Uterus (tissue), 4 donors: Measurements from ENCODE around the gene FBN2. TPM values are rescaled to one million over a fixed set of nuclear protein-coding genes. Genes with fewer than 3 reads are reported as not detected.
"Not testable (repeated sequence)": the region's sequence is repeated elsewhere in the genome, so short reads cannot be mapped to it uniquely, and the experiment has no call there.

Source experiments
- DNase-seq, 2 donors: peaks; one replicate each; pipeline ENCODE4 v3.0.0-alpha.2; 2019 to 2020
- H3K27ac ChIP-seq, 2 donors: fragments of 200-600 bp; sonication (generic); 1 replicate in 1 of 2; 2 replicates in 1 of 2; pipeline ENCODE4 v1.5.1; 2016 to 2018
- H3K27me3 ChIP-seq, 2 donors: fragments of 200-600 bp; sonication (generic); one replicate each; pipeline ENCODE4 v1.5.1; 2018 to 2019; ENCODE audit warnings: control low read depth in 1 of 2
- H3K36me3 ChIP-seq, 2 donors: fragments of 200-600 bp; sonication (generic); one replicate each; pipeline ENCODE4 v1.5.1; 2019; ENCODE audit warnings: control low read depth in 1 of 2
- H3K4me1 ChIP-seq, 2 donors: fragments of 200-600 bp; sonication (generic); one replicate each; pipeline ENCODE4 v1.5.1; 2018 to 2019; ENCODE audit warnings: control low read depth in 1 of 2
- H3K4me3 ChIP-seq, 2 donors: fragments of 200-600 bp; sonication (generic); 1 replicate in 1 of 2; 2 replicates in 1 of 2; pipeline ENCODE4 v1.5.1; 2018 to 2019; ENCODE audit warnings: mild to moderate bottlenecking in 1 of 2
- H3K9me3 ChIP-seq, 2 donors: fragments of 200-600 bp; sonication (generic); one replicate each; pipeline ENCODE4 v1.5.1; 2019; ENCODE audit warnings: control low read depth in 1 of 2
- POLR2A ChIP-seq, 2 donors: fragments of 450-650 bp; IDR thresholded peaks; one replicate each; pipeline ENCODE4 v1.6.1; 2016; ENCODE audit warnings: antibody characterized with exemption in 2 of 2, mild to moderate bottlenecking in 1 of 2, moderate library complexity in 1 of 2
- intact Hi-C: fragments of 100-400 bp; cut with DNase I; formaldehyde crosslinking; loops from one replicate; pipeline ENCODE4 v1.15.1; 2023; ENCODE audit warnings: low total_unique reads
- total RNA-seq, 4 donors: library from RNA; depleted of rRNA in 3 of 4; stranded (reverse); fragments of >200 nt in 3 of 4; gene quantifications; one replicate each; pipeline versions ENCODE4 v1.1.0 to v1.2.4, GENCODE V29; 2014 to 2023
- TF ChIP-seq, protein P1 (sequence below), 4 experiments: fragments of 200-600 bp in 2 of 4; fragments of 450-650 bp in 2 of 4; sonication (generic) in 2 of 4; IDR thresholded peaks; one replicate each; pipeline ENCODE4 v1.5.1; 2016 to 2019; ENCODE audit warnings: antibody characterized with exemption in 4 of 4, mild to moderate bottlenecking in 2 of 4, moderate library complexity in 1 of 4
- donor health status: DM: yes; HTN: yes; CAD: no.

The FBN2 gene
- total RNA-seq, 4 donors from 2014 or later, result 1.0 to 389 (median 2.8) TPM

DNA sequence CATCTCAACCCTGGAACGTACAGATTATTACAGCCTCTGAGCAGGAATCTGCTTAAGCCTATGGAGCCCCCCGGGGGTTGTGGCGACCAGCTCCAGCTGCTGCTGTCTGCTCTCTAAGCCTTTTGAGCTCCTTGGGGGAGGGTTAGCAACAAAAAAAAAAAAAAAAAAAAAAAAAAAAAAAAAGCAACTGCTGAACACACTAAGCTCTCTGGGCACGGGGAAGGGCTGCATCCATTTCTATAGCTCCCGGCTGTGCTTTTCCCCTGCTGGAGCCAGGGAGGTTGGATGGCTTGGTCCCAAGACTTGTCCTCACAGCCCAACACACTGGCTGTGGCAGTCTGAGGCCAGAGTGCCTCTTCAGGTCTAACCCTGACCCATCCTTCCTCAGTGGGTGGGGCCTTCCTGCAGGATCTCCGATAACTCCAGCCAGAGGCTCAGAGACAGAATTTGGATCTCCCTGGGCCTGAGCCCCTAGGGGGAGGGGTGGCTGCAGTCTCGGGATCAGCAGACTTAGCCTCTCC, 82.1 kb downstream of the FBN2 start:
- TF ChIP-seq POLR2A (IDR thresholded peaks at IDR 0.05), result no peak
- TF ChIP-seq, protein P1, sequence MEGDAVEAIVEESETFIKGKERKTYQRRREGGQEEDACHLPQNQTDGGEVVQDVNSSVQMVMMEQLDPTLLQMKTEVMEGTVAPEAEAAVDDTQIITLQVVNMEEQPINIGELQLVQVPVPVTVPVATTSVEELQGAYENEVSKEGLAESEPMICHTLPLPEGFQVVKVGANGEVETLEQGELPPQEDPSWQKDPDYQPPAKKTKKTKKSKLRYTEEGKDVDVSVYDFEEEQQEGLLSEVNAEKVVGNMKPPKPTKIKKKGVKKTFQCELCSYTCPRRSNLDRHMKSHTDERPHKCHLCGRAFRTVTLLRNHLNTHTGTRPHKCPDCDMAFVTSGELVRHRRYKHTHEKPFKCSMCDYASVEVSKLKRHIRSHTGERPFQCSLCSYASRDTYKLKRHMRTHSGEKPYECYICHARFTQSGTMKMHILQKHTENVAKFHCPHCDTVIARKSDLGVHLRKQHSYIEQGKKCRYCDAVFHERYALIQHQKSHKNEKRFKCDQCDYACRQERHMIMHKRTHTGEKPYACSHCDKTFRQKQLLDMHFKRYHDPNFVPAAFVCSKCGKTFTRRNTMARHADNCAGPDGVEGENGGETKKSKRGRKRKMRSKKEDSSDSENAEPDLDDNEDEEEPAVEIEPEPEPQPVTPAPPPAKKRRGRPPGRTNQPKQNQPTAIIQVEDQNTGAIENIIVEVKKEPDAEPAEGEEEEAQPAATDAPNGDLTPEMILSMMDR (IDR thresholded peaks at IDR 0.05), result no peak
- intact Hi-C loops, result no loop called here
- Histone ChIP-seq H3K27me3 (no peaks in the 10 kb centered on the region), H3K27ac (no peak overlapping the region), H3K4me1 (no peaks in the 10 kb centered on the region), H3K9me3 (no peaks in the 10 kb centered on the region), H3K4me3 (no peak overlapping the region), H3K36me3 (no peaks in the 10 kb centered on the region)
- no peak for DNase-seq

DNA sequence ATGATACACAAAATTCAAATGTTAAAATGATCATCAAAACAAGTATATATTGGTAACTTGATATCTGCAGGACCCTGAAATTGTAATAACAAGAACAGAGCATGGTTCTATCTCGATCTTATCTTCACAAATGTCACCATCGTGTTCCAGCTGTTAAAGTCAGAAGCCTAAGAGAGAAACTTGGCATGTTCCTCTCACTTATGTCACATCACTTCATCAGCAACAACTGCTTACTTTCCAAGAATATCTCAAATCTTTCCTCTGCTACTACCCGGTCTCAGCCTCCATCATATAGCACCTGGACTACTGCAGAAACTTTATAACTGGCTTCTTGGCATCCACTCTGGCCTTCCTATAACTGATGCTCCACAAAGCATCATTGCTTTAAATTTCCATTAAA, 84.9 kb downstream of the FBN2 start:
- intact Hi-C loops, result no loop called here
- no peak for DNase-seq
- H3K27me3 ChIP-seq, result no peaks in the 10 kb centered on the region
- H3K27ac ChIP-seq, result no peak overlapping the region
- no peak for TF ChIP-seq POLR2A (IDR thresholded peaks at IDR 0.05)
- peaks cover 0 to 1% of the 10 kb centered on the region in 2 donors for H3K9me3 ChIP-seq
- no peak overlapping the region for H3K4me3 ChIP-seq
- no peaks in the 10 kb centered on the region for H3K36me3 ChIP-seq
- H3K4me1 ChIP-seq, result no peaks in the 10 kb centered on the region

DNA sequence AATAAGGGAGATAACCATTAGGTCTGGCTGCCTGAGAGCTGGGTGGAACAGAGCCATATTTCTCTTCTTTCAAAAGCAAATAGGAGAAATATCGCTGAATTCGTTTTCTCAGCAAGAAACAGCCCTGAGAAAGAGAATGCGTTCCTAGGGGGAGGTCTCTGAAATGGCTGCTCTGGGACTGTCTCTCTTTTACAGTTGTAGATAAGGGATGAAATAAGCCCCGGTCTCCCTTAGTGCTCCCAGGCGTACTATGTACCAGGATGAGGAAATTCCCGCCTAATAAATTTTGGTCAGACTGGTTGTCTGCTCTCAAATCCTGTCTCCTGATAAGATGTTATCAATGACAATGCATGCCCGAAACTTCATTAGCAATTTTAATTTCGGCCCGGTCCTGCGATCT, 90.8 kb downstream of the FBN2 start:
- not testable (repeated sequence) for DNase-seq

DNA sequence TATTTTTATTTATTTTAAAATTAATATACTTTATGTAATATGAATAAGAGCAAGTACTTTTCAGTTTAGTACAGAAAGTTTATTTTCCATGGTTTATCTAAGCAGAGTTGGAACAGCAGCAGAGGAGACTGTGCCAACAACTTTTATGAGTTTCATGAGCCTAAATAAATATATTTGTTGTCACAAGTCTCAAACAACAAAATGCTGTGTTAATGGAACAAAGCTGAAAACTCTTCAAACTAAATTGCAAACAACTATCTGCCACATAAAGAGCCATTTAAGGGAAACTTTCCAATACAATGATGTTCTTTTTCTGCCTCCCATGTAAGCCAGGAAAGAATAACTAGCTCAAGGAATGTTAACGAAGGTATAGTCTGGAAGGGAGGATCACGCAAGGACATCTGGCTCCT, 96.1 kb downstream of the FBN2 start:
- no peak for DNase-seq
- intact Hi-C loops, result no loop called here
- TF ChIP-seq POLR2A (IDR thresholded peaks at IDR 0.05), result no peak
- TF ChIP-seq, protein P1 (IDR thresholded peaks at IDR 0.05), result no peak
- H3K36me3 ChIP-seq, result no peaks in the 10 kb centered on the region
- no peak overlapping the region for H3K27ac ChIP-seq
- no peaks in the 10 kb centered on the region for H3K27me3 ChIP-seq
- H3K9me3 ChIP-seq, result no peaks in the 10 kb centered on the region
- no peak overlapping the region for H3K4me3 ChIP-seq
- H3K4me1 ChIP-seq, result no peaks in the 10 kb centered on the region

More for the DNA sequence above, 90.8 kb downstream of the FBN2 start:
- intact Hi-C loops, H3K27me3 ChIP-seq, H3K4me3 ChIP-seq, H3K4me1 ChIP-seq, H3K27ac ChIP-seq, H3K36me3 ChIP-seq: not testable (repeated sequence)
- peaks cover 0 to 10% of the 10 kb centered on the region in 2 donors for H3K9me3 ChIP-seq

DNA sequence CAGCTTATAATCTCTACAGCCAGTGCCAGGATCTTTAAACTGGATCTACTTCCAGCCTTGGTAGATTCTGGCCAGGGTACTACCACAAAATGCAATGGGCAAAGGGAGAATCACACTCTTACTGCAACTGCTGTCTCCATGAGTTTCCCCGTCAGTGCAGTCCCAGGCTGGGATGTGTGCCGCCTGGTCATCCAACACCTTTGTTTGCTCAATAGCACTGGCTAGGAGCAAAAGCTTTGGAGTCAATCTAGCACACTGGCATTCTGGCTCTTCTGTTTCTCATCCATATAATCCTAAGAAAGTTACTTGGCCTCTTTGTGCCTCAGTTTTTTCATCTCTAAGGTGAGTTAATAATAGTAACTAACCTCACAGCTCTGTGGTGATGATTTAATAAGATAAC, 96.9 kb downstream of the FBN2 start:
- intact Hi-C loops, result no loop called here
- Histone ChIP-seq H3K4me1 (no peaks in the 10 kb centered on the region), H3K9me3 (no peaks in the 10 kb centered on the region), H3K27ac (no peak overlapping the region), H3K4me3 (no peak overlapping the region), H3K27me3 (no peaks in the 10 kb centered on the region), H3K36me3 (no peaks in the 10 kb centered on the region)
- no peak for TF ChIP-seq POLR2A (IDR thresholded peaks at IDR 0.05)
- TF ChIP-seq, protein P1 (IDR thresholded peaks at IDR 0.05), result no peak
- DNase-seq, result no peak

DNA sequence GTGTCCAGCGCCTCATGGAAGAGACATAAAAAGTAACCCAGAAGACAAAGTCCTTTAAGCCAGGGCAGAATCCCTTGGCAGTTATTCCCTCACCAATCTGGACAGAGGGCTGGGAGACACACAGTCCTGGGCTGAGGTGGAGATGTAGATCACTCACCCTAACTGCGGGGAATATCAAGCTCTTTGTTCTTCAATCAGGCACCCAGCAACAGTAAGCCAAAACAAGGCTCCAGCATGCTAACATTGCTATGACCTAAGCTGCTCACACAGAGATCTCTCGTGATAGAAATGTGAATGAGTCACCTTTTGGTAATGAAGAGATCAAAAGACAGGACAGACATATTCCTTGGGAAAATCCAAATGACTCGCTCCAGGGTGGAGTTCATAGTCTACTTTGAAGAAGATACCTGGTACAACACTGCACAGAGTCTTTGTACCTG, 101.3 kb downstream of the FBN2 start:
- Histone ChIP-seq H3K4me3 (no peak overlapping the region), H3K36me3 (no peaks in the 10 kb centered on the region), H3K27ac (no peak overlapping the region), H3K27me3 (no peaks in the 10 kb centered on the region), H3K4me1 (no peaks in the 10 kb centered on the region), H3K9me3 (no peaks in the 10 kb centered on the region)
- DNase-seq, result no peak
- intact Hi-C loops, result no loop called here
- TF ChIP-seq, protein P1 (IDR thresholded peaks at IDR 0.05), result no peak
- no peak for TF ChIP-seq POLR2A (IDR thresholded peaks at IDR 0.05)
